Effector CD4-positive, alpha-beta T cell (primary cell): ENCODE results near the gene TTC21B.

Source experiments
- DNase-seq: peaks from one replicate; pipeline ENCODE4 v3.0.0-alpha.2; 2020

Gene TTC21B

DNA sequence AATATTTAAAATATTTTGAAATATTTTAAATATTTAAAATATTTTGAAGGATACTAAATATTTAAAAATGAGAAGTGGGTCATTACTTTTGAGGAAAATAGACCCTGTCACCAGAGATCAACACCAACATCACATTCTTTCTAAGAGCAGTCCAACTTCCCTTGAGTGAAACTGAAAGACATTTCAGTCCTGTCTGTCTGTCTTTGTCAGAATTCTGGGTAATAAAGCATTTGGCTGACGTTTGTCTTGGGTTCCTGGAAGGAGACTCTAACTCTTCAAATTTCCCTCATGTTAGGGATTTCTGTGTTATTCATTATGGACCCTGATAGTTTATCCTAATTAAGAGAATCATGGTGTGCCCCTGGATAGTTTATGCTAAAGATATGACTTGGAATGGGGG is 32.8 kb downstream of the TTC21B start:
- DNase-seq = no peak

DNA sequence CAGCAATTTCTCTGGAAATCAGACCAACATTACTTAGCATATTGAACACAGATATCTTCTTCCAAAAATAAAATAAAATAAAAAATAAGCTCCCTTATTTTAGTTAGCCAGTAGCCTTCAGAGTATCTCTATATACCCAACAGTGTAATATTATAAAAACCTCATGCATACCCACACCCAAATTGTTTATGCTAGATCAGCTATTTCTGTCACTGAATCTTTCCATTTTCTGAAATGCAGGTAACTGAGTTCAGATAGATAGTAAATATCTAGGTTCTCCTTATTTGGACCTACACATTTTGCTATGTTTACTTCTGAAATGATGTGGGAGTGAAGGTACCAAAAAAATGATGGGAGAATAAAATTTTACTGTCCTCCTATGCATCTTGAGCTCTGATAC is 39.9 kb downstream of the TTC21B start:
- no peak for DNase-seq

DNA sequence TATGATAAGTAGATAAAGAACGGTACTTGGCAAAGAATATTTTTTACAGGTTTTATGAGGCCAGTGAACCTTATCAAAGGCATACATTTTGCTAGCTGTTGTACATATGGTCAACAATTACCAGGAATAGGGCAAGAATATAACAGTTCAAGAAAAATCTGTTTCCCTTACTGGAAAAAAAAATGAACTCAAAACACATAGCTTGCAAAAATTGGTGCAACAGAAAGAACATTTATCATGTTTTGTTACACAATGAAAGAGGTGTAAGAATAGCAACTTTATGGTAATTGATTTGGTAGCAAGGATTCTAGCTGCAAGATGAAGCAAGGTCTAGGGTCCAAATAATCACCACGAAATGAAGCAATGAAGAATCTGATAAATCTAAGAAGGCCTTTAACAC is 41.6 kb downstream of the TTC21B start:
- no peak for DNase-seq

DNA sequence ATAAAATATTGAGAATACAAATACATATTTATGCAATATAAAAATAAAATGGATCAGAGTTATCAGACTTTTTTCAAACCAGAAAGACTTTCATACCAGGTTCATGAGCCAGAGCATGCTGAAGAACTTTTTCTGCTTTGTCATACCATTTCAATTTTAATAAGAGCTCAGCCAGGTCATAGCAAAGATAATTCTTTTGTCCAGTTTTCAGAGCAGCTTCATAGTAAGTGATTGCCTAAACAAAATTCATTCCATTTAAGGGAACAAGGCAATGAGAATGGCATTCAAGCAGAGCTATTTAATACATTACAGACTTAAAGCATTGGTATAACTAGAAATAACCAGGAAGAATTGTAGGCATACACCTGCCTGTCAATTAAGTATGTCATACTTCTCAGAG is 42.3 kb downstream of the TTC21B start:
- DNase-seq = no peak

DNA sequence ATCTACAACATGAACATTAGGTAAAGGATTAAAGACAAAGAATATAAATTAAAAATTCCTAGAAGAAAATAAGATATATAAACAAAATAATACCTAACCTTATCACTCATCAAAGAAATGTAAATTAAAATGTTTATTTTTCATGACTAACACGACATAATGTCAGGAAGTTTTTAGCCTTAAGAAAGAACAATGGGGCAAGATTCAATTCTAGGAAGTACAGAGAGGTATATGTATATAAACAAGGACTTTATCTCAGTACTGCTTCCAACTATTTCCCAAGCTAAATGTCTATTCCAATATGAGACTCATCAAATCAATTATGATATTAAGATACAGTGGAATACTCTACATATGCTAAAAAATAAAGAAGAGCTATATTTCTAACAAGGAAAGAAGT is 44.1 kb downstream of the TTC21B start:
- no peak for DNase-seq

DNA sequence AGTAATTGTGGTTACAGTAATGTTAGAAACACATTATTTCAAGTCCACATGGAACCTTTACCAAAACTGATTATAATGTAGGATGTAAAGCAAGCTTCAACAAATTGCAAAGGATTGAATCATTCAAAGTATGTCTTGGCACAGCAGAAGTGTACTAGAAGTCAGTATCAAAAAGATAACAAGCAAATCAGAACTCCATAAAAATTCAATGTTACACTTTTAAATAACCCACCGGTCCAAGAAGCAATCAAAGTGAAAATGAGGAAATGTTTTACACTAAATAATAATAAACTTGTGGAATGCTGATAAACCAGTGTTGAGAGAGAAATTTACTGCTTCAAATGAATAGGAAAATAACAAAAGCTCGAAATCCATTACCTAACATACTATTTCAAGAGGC is 47.7 kb downstream of the TTC21B start:
- DNase-seq = no peak

DNA sequence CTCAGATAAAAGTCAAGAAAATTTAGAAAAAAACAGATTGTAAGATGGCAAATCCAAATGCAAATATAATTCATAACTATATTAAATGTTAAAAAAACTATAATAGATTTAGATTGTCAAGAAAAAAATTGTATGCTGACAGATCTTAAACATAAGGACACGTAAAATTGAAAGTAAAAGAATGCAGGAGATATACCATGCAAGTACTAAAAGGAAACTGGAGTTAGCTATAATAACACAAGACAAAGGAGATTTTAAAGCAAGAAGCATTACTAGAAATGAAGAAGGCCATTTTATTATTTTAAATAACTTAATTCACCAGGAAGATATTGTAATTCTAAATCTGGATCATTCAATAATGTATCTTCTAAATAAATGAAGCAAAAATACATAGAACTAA is 48.3 kb downstream of the TTC21B start:
- DNase-seq = no peak

DNA sequence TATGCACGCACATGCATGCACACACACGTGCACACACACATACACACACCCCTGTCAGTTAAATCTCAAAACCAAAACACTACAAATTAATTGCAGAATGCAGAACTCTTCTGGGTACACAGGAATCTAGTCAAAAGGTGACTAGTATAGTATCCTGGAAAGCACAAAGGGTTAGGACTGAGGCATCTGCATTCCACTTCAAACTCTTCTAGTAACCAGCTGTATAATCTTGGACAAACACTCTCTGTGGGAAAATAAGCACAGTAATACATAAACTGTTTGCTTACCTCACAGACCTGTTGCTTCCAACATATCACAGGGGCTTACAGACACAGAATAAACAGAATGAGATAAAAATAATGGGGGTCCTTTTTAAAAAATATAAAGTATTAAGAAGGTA is 49.1 kb downstream of the TTC21B start:
- no peak for DNase-seq

DNA sequence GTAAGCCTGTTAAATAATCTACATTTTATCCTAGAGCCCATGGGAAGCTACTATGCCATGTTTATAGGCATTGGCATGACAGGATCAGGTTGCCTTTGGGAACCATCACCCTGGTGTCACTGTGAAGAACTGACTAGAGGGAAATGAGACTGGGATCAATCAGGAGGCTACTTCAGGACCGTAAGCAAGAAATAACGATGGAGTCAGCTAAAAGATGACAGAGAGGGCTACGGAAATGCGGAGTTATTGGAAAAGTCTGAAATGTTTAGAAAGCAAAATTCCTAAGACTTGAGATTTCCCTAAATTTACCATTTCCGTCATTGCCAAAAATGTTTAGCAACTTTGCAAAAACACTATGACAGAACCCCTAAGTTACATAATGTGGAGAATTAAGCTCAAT is 50.2 kb downstream of the TTC21B start:
- no peak for DNase-seq

DNA sequence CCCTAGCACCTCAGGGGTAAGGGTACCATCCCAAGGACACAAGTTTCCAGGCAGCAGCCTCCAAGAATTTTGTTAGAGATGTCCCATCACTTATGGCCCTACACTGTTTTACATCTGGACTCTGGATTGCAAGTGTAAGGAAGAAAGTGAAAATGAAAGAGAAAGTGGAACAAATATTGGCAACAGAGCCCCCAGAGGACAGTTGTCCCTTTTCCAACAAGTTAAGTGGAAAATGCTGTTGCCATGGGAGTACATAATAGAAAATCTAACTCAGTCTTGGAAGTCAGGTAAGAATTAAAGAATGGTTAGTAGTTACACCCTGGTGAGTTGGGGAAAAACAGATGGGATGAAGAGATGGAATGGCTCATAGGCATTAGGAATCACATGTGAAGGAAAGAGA is 50.6 kb downstream of the TTC21B start:
- DNase-seq = no peak

DNA sequence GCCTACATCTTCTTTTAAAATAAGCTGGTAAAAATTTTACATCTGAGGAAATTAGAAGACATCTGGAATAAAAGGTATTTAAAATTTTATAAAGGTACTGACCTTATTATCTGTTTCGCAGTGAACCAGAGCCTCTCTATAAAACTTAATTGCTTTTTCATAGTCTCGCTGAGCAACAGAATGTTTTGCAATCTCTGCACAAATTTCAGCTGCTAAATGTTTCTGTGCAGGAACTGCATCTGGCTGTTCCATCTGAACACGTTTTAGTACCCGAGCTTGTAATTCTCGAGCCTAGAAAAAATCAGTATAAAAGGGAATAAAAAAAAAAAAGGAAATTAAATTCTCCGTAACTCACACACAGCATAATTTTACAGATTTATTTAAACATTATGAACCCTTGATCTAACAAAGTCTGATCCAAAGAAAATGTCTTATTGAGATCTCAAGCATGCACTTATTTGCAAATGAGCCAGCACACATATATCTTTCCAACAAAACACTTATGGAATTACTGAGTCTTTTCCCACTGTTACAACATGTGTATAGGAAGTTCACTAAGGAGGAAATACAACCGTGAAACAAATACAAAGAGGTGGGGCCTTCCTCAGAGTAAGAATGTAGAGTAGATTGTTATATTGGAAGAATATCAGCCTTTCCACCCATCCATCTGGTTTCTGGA is 51.8 kb downstream of the TTC21B start:
- DNase-seq = no peak

DNA sequence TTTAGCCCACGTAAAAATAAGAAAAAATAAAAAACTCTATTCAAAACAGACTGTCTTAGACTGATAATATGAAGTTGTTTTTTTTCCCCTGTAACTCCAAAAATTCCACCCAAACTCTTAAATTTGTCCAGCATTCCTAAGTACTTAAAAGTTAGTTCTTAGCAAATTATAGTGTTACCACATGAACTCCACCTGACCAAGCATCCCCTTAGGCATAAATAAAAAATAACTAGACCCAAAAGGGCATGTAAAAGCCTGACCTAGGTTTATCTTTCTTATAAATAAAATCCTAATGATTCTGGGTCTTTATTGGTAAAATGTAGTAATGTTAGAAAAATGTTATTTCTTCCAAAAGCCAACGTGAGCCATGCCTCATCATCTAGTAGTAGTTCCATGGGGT is 54.3 kb downstream of the TTC21B start:
- DNase-seq = no peak

DNA sequence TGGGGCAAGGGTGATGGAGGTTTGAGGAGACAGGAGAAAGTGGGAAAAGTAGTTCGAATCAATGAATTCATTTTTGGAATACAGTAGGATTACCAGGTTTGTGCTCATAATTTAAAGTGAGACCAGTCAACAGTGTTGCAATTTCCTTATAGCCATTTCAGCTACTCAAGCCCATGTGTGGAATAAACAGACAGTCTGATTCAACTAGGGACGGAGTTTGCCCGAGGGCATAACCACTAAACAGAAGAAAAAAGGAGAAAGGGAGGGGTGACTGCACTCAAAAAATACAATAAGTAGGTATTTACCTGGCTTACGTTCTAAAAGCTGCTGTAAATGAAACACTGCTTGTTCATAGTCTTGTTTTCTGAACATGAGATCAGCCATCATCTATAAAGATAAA is 55.2 kb downstream of the TTC21B start:
- DNase-seq = no peak

DNA sequence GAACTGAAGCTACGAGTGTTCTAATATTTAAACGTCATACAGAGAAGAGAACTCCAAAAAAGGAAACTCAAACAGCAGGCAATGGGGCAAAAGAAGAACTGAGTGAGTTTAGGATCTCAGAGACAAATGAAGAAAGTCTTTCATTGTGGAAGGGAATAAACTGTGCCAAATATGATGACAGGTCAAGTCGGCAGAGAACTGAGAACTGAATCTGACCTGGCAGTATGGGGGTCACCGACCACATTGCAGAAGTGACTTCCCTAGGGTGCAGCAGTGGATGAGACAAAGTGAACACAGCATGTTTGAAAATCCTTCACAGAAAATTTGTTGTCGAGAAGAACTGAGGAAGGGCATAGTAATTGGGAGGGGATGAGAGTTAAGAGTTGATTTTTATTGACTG is 55.9 kb downstream of the TTC21B start:
- no peak for DNase-seq

DNA sequence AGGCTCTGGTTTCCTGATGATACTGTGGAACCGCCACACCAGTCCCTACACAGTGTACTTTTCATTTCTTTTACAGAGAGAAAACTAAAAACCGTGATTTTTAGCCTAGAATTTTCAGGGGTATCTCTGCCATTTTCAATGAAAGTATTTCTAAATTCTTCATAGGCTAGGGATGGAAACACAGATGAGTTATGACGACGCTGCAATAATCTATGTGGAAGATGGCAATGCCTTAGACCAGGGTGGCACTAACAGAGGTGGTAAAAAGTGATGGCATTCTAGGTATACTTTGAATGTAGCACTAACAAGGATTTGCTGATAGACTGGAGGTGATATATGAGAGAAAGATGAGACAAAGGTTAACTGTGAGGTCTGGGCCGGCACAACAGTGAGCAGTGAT is 56.5 kb downstream of the TTC21B start:
- no peak for DNase-seq

DNA sequence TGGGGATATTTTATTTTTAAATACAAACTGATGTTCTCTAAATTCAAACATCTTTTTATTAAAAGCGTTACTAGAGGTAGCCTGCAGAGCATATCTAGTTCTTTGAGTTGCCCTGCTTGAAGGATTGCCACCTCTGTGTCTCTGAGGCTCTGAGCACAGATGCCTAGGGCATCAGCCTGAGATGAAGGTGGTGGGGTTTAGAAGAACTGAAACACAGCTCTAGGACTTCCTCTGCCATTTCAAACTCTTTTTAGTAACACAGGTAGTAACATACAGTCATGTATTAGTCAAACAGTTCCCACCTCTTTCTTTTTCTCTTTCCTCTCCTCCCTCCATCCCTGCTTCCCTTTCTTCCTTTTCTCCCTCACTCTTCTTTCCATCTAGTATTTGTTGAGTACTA is 57.6 kb downstream of the TTC21B start:
- DNase-seq = no peak

DNA sequence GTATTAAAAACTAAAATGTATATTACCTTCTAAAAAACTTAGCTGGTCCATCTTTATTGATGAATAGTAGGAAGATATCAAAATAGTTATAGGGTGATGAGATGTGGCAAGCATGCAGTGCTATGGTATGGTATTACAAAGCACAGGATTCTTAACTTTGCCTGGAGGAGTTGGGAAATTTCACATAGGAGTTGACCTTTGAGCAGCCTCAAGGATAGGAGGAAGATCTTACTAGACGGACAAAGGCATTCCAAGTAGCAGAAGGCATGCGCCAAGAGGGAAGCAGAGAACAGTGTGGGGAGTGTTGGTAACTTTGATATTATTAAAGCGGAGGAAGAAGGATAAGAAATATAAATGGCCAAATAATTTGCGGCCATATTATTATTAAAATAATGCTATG is 60.0 kb downstream of the TTC21B start:
- DNase-seq = no peak

DNA sequence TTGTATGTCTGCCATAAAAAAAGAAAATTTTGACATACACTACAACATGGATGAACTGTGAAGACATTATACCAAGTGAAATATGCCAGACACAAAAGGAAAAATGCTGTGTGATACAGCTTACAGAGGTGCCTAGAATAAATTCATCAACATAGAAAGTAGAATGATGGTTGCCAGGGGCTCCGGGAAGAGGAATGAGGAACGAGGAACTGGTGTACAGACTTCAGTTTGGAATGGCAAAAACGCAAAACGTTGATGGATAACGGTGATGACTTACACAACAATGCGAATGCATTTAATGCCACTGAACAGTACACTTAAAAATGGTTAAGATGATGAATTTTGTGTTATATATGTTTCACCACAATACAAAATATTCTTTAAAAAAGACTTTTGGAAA is 61.0 kb downstream of the TTC21B start:
- DNase-seq = no peak

DNA sequence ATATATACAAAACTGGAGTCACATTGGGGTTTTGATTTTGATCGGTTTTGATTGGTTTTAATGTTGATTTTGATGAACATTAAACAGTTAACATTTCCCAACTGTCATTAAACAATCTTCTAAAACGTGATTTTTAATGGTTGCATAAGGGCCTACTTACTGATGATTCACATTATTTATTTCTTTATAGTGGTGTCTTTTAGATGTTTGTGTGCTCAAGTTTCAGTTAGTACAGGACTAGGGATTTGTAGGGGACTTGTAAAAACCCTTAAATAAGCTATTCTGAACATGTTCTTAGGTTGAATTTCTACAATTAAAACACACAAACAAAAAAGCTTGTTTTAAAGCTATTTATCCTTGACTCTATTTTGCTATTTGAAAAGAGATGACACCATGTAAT is 61.6 kb downstream of the TTC21B start:
- no peak for DNase-seq

DNA sequence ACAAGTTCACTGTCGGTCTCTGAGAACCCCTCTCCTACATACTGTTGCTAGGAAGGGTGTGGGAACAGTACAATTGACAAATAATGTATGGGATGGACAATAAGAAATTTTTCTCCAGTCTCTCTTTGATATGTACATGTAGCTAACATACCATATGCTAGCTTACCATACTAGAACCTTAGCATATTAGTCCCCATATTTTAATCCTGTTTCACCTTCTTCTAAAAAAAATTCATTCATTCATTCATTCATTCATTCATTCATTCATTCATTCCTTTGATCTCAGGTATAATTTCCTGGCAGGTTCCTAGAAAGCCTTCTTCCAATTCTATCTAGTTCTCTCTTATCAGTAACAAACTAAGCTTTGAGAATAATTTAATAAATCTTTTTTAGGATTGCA is 62.2 kb downstream of the TTC21B start:
- DNase-seq = no peak

DNA sequence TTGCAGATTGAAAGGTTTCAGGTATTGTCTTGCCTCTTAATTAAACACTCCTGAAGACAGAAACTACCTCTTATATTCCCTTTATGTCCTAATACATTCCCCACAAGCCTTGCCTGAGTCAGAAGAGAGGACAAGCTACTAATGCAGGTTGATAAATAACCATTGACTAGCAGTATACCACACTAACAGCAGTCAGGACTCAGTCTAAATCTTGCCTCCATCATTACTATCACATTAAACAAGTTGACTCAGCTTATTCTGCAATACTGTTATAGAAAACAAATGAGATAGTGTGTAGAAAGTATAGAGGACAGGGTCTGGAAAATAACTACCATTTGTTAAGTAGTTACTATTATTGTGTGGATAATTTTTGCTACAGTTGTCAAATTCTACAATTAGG is 63.8 kb downstream of the TTC21B start:
- no peak for DNase-seq

DNA sequence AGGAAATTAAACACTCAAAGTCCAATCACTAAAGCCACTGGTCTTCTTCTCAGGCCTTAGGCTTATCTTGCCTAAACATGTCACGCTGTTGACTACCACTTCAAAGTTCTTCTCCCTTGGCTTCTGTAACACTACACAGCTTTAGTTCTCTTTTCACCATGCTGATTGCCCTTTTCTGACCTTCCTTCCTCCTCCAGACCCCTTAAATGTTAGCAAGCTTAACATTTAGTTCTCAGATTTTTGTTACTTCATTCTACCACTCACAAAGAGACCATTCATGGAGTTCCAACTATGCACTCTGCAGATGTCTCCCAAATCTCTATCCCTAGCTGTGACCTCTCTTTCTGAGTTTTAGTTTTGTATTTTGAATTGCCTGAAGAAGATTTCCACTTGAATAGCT is 64.4 kb downstream of the TTC21B start:
- DNase-seq = no peak

DNA sequence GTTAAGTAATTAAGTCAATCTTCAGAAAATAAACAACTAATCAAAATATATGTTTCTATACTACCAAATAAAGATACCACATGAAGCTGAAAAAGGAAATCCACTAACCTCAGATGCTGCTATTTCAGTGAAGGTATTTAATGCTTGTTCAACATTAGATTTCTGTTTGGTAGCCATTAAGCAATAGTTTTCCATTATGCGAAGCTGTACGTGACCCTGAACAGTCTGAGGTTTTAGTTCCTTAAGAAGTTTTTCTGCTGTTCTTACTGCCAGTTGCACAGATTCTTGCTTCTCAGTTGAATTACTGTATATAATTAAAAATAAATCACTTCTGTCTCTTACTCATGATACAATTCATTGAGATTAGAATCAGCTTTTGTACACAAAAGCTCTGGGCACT is 65.4 kb downstream of the TTC21B start:
- no peak for DNase-seq

DNA sequence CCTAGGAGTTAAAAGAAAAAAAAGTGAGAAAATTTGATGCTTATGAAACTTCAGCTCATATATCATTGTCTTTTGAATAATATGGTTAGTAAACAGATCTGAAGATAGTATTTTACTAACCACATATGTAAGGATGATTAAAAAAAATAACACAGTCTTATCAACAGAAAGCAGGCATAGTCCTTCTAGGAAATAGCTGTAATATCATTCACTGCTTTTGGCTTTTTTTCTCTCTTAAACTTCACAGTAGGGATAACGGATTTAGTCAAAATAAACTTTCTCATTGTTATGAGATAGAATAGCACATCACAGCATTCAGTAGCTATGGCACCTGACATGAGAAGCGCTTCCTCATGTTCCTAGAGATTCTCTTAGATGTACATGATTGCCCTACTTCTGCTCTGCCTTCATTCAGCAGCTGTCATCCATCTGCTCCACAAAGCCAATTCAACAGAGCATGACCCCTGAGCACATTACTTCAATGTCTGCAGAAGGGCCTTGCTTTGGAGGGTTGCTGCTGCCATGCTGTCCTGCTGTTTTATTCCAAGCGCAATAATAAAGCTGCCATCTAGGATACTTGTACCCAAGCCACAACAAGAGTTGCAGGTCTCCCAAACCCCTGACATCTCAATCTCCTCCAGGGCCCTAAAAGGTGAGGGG is 67.0 kb downstream of the TTC21B start:
- DNase-seq = no peak
